ENCODE results near the gene FAM124B.
A peak's percentile ranks its signal among the peaks of the same experiment; 100 is the strongest.
"Not testable (repeated sequence)": the region's sequence is repeated elsewhere in the genome, so short reads cannot be mapped to it uniquely, and the experiment has no call there.

Gene FAM124B

DNA sequence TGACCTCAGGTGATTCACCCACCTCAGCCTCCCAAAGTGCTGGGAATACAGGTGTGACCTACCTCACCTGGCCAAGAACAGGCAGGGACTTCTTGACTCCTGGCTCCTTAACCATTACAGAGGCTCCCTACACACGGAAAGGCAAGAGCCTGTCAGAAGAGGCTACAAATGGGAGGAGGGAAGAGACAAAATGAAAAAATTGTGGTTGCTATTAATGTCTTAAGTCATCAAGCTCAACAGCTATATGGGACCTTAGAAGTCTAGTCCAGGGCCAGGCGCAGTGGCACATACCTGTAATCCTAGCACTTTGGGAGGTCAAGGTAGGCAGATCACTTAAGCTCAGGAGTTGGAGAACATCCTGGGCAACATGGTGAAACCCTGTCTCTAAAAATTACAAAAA is 11.5 kb upstream of the FAM124B start:
- no peak for DNase-seq (ENCODE audit: low spot score)

DNA sequence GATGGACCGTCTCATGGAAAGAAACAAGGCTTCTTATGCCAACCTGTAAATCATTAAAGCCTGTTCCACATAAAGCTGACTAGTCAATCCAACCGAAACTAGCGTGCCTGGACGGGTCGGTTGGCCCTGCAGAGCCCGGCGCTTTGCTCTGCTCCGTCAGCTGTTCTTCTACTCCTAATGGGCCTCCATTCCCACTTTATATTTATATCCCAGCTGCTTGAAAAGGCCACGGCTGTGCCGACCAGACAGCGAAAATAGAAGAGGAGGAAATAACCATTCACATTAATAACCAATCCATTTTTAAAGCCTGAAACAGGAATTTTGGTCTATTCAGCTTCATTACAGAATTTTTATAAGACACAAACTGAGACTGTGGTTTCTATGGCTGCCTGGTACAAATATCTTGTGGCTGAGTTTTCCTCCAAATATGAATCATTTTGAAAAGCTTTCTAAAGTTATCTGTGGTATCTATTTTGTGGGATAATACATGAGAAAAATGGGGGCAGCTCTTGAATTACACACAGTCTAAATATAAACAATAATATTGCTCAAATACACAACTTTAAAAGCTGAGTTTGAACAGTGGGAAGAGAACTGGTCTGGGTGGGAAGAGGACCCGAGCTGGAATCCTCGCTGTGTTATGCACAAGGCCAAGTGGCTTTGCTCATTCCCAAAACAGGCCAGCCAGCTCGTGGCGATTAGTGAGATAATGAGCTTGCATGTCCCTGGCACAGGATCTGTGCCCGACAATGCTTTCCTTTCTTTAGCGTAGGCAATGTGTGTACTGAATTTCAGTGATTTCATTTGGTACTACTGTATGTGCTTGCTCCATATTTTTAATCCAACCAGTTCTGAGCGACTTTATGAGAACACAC is 10.5 kb upstream of the FAM124B start:
- peak; percentile 76 for DNase-seq (ENCODE audit: low spot score)

GRCh38 chr2:224410946-224411561 is 9.1 kb upstream of the FAM124B start:
- peak; percentile 30 for DNase-seq (ENCODE audit: low spot score)

- no peak for DNase-seq (ENCODE audit: low spot score)
These were observed 6.8 kb upstream of the FAM124B start for GRCh38 chr2:224408676-224409075.

DNA sequence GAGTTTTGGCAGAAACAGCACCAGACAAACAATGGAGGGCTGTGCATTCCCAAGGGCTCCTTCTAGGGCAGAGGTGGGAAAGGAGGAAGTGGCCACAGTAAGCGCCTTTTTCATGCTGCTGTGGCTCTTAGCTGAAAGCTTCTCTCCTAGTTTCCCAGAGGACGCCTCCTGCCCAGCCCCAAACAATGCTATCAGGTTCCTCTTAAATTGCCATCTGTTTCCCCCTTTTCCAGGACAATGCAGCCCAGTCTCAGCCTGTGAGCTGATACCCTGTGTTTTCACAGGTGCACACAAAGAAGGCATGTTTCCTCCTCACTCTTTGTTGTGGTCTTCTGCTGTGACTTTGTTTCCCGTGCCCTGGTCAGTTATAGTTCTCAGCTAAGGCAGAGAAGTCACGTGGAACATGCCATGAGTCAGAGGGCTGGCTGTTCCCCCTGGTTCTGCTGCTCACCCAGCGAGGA is 5.4 kb upstream of the FAM124B start:
- DNase-seq (ENCODE audit: low spot score): no peak

GRCh38 chr2:224405841-224406370 is 4.0 kb upstream of the FAM124B start:
- DNase-seq (ENCODE audit: low spot score): no peak

GRCh38 chr2:224405412-224405811 is 3.5 kb upstream of the FAM124B start:
- DNase-seq (ENCODE audit: low spot score): no peak

DNA sequence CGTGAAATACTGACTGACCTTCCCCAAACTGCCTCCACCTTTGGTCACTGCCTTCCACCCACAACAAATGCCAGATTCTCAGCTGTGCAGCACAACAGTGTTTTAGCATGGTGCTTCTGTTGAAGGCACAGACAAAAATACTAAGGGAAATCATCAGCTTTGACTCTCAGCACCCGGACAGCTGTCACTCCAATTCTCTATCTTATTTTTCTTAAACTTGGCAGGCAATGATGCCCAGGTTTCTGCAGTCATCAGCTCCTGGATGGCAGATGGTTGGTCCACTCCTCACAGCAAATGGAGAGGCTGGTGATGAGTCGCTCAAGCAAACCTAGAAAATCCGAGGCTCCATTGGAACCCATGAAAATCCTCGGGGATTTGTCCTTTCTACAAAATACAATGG is 2.9 kb upstream of the FAM124B start:
- DNase-seq (ENCODE audit: low spot score): no peak

DNA sequence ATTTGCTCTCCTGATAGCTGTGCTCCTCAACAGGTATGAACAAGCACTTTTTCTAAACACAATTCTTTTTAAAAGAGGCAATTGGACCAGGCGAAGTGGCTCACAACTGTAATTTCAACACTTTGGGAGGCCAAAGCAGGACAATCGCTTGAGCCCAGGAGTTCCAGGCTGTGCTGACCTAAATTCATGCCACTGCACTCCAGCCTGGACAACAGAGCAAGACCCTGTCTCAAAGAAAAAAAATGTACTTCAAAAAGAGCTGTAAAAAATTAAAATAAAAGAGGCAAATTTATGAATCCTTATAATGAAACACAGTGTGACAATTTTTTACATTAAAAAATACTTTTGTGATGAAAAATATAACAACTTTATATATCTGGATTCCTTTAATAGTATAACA is 1.8 kb upstream of the FAM124B start:
- no peak for DNase-seq (ENCODE audit: low spot score)

DNA sequence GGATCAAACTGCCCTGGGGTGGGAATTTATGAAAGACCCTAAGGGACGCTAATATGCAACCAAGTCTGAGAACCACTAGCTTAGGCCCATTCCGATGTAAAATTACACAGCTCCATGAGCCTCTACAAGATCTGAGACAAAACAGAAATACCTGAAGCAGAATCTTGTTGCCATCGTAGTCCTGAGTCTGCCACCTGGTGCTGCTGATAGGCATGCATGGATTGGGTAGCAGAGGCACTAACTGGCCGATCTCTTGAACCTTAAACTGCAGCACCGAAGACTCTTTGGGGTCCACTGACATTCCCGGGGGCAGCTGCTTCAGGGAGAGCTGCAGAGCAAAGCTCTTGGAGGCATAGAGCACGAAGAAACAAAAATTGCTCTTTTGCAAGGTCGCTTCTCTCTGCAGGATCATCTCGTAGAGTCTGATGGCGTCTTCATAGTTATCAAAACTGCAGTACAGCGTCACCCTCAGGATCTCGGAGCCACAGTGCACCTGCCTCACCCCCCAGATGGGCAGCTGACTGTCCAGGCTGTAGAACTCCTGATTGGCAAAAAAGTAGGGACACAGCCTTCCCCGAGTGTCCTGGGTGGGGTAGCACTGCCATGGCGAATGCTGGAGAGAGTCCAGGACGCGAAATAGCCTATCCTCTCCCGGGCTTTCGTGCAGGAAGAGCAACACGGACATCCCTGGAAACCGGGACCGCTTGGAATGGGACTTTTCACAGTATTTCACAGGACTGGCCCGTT is 848 bp downstream of the FAM124B start:
- no peak for DNase-seq (ENCODE audit: low spot score)

DNA sequence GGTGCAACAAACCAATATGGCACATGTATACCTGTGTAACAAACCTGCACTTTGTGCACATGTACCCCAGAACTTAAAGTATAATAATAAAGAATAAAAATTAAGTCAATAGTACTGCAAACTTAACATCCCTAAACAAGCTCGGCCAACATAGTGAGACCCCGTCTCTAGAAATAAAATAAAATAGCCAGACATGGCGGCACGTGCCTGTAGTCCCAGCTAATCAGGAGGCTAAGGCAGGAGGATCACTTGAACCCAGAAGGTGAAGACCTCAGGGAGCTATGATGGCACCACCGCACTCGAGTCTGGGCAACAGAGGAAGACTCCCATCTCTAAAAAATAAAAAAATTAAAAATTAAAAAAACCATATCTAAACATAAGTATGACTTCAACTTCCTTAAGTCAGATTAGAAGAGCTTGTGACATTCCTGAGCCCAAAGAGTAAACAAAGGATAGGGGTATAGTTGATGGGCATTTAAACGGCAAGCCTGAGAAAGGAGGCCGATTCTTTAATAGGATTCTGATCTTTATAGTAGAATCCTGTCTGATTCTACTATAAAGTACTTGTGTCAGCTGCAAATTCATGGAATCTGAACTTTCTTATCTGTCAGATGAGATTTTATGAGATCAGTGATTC is 1.6 kb downstream of the FAM124B start:
- DNase-seq (ENCODE audit: low spot score): no peak

DNA sequence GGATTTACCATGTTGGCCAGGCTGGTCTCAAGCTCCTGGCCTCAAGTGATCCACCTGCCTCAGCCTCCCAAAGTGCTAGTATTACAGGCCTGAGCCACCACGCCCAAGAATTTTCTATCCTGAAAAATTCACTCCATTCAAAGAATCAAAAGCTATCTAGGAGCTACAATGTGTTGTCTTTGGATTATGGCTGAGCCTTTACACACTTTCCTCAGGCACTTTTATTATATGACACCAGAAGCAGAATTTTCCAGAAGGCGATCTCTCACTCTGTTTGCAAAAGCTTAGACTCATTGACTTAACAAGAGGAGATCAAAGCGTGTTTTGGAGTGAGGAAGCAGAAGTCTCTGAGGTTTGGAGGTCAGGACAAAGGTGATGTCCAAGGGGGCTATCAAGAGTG is 3.6 kb downstream of the FAM124B start:
- no peak for DNase-seq (ENCODE audit: low spot score)

GRCh38 chr2:224397100-224397499 is 4.8 kb downstream of the FAM124B start:
- not testable (repeated sequence) for DNase-seq (ENCODE audit: low spot score)

- DNase-seq (ENCODE audit: low spot score): no peak
These were observed 6.1 kb downstream of the FAM124B start for GRCh38 chr2:224395620-224396390.

DNA sequence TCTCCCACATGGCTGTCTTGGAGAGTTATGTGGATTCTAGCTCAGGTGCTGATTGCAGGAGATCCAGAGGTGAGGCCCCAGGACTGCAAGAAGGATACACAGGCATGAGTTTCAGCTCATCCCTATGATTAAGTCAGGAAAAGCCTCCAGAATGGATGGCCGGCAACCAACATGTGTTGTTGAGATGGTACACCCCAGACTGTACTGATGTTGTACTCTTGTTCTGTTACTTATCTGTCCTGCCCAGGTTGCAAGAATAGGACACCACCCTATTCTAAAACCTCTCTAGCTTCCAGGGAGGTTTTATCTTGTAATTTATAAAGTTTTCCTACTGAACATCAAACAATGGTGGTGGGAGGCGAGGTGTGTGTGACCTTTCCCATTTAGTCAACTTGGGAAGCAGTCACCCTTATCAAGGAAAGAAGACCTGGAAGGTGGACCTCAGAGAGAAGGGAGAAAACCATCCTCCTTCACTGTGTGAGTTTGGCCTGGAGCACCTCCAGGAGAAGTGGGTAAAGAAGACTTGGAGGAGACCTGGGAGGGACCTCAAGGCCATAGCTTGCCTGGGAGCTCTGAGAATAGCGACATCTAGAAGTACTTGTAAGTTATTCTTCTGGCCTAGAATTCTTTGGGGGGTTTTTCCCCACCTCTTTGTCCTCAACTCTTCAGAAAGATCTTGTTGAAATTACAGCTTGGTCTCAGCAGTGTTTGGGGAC is 8.6 kb downstream of the FAM124B start:
- DNase-seq (ENCODE audit: low spot score): no peak

GRCh38 chr2:224392545-224392944 is 9.4 kb downstream of the FAM124B start:
- DNase-seq (ENCODE audit: low spot score): no peak

- no peak for DNase-seq (ENCODE audit: low spot score)
These were observed 12.6 kb downstream of the FAM124B start for GRCh38 chr2:224389317-224389716.

- DNase-seq (ENCODE audit: low spot score): no peak
These were observed 15.0 kb downstream of the FAM124B start for GRCh38 chr2:224386876-224387275.

GRCh38 chr2:224382973-224383555 is 18.8 kb downstream of the FAM124B start:
- no peak for DNase-seq (ENCODE audit: low spot score)

GRCh38 chr2:224382280-224382647 is 19.6 kb downstream of the FAM124B start:
- not testable (repeated sequence) for DNase-seq (ENCODE audit: low spot score)

Data from AG20443 (cell line).